ENCODE results near the gene TESK1.
"Not testable (repeated sequence)": the region's sequence is repeated elsewhere in the genome, so short reads cannot be mapped to it uniquely, and the experiment has no call there.

The TESK1 gene

DNA sequence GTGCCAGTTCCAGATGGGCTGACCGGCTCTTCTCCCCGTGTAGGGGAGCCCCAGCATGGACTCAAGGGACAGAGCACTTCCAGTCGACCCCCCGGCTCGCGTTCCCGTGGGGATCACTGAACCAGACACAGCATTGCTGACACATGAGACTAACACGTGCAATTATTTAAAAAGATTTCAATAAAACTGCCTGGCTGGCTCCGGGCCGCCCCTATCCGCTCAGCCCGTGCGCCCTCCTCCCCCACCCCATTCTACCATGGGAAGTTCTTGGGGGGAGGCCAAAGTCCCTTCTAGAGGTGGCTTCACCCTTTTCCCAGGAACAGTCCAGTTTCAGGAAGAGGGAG lies 4.7 kb downstream of the TESK1 start:
- H3K9me3 ChIP-seq (replicated peaks; ENCODE audit: insufficient read depth, low read length) = no peaks in the 10 kb centered on the region
- TF ChIP-seq EZH2 (optimal IDR thresholded peaks at IDR 0.05; ENCODE audit: low read depth, low read length) = no peak
- TF ChIP-seq, protein P1, sequence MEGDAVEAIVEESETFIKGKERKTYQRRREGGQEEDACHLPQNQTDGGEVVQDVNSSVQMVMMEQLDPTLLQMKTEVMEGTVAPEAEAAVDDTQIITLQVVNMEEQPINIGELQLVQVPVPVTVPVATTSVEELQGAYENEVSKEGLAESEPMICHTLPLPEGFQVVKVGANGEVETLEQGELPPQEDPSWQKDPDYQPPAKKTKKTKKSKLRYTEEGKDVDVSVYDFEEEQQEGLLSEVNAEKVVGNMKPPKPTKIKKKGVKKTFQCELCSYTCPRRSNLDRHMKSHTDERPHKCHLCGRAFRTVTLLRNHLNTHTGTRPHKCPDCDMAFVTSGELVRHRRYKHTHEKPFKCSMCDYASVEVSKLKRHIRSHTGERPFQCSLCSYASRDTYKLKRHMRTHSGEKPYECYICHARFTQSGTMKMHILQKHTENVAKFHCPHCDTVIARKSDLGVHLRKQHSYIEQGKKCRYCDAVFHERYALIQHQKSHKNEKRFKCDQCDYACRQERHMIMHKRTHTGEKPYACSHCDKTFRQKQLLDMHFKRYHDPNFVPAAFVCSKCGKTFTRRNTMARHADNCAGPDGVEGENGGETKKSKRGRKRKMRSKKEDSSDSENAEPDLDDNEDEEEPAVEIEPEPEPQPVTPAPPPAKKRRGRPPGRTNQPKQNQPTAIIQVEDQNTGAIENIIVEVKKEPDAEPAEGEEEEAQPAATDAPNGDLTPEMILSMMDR (IDR thresholded peaks at IDR 0.05; ENCODE audit: low read length) = no peak
- H3K4me1 ChIP-seq (ENCODE audit: low read length) = peaks cover 9% of the 10 kb centered on the region
- no peak for DNase-seq
- H3F3A ChIP-seq (ENCODE audit: insufficient read depth, low read length) = peaks cover 2% of the 10 kb centered on the region
- no peak overlapping the region for H2AFZ ChIP-seq (ENCODE audit: low read length)
- no peak overlapping the region for H3K4me3 ChIP-seq (ENCODE audit: low read length)
- H4K20me1 ChIP-seq (ENCODE audit: insufficient read depth, low read length) = no peaks in the 10 kb centered on the region
- H3K9ac ChIP-seq (ENCODE audit: low read length) = no peak overlapping the region
- no peaks in the 10 kb centered on the region for H3K36me3 ChIP-seq (replicated peaks; ENCODE audit: insufficient read depth, low read length)
- H3K27ac ChIP-seq (ENCODE audit: low read length) = no peak overlapping the region
- no peak overlapping the region for H3K4me2 ChIP-seq (ENCODE audit: low read depth, low read length)
- H3K79me2 ChIP-seq (ENCODE audit: low read length) = peaks cover 15% of the 10 kb centered on the region
- no peaks in the 10 kb centered on the region for H3K27me3 ChIP-seq (replicated peaks; ENCODE audit: insufficient read depth, low read length)
- H3K9me2 ChIP-seq (replicated peaks; ENCODE audit: insufficient read depth, low read length) = no peaks in the 10 kb centered on the region

DNA sequence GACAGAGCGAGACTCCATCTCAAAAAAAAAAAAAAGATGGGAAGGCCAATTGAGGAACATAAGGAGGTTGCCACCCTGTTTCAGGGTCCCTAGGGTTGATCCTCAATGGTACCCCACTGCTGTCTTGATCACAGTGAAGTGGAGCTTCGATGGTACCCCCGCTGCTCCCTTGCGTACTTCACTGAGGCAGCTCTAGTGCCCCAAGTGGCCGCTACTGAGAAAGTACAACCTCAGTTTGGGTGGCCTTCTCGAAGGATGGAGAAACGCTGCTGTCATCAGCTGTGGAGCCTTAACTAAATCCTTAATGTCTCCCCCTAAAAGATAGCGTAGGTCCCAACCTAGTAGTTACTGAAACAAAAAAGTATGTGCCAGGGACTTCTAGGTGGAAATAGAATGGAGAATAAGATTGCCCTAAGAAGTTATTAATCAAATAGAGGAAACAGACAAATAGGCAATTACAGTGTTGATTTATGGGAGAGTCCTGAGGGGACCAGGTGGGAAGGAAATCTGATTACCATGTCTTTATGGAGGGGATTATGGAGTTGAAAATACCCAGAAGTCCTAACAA lies 6.3 kb downstream of the TESK1 start:
- Histone ChIP-seq H3K36me3 (replicated peaks; ENCODE audit: insufficient read depth, low read length) (no peaks in the 10 kb centered on the region), H3K4me2 (ENCODE audit: low read depth, low read length) (no peak overlapping the region), H3K27ac (ENCODE audit: low read length) (no peak overlapping the region), H2AFZ (ENCODE audit: low read length) (no peak overlapping the region), H3K9me2 (replicated peaks; ENCODE audit: insufficient read depth, low read length) (no peaks in the 10 kb centered on the region), H3K9ac (ENCODE audit: low read length) (no peak overlapping the region), H3K4me1 (ENCODE audit: low read length) (peaks cover 6% of the 10 kb centered on the region), H3K4me3 (ENCODE audit: low read length) (no peak overlapping the region), H3K79me2 (ENCODE audit: low read length) (peaks cover 7% of the 10 kb centered on the region), H3K9me3 (replicated peaks; ENCODE audit: insufficient read depth, low read length) (no peaks in the 10 kb centered on the region), H3K27me3 (replicated peaks; ENCODE audit: insufficient read depth, low read length) (no peaks in the 10 kb centered on the region), H3F3A (ENCODE audit: insufficient read depth, low read length) (no peaks in the 10 kb centered on the region), H4K20me1 (ENCODE audit: insufficient read depth, low read length) (no peaks in the 10 kb centered on the region)
- DNase-seq = peak; percentile 48
- TF ChIP-seq EZH2phosphoT487 (IDR thresholded peaks at IDR 0.05; ENCODE audit: low read length) (no peak), EZH2 (optimal IDR thresholded peaks at IDR 0.05; ENCODE audit: low read depth, low read length) (no peak)
- TF ChIP-seq, protein P1 (IDR thresholded peaks at IDR 0.05; ENCODE audit: low read length) = peak; percentile 65

DNA sequence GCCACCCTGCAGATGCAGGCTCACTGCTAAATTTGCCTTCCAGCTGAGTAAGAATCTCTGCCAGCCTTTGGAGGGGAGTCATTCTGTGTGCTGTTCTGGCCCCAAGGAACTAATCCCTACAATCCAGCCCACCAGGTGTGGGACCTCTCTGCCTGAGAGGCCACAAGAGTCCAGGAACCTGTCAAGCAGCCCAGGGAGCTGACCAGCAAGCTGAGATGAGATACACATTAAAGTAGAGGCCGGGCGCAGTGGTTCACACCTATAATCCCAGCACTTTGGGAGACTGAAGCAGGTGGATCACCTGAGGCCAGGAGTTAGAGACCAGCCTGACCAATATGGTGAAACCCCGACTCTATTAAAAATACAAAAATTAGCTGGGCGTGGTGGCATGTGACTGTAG lies 7.0 kb downstream of the TESK1 start:
- not testable (repeated sequence) for H3K9me2 ChIP-seq (replicated peaks; ENCODE audit: insufficient read depth, low read length); H3K4me1 ChIP-seq (ENCODE audit: low read length); DNase-seq; H3K4me3 ChIP-seq (ENCODE audit: low read length); H3F3A ChIP-seq (ENCODE audit: insufficient read depth, low read length); H3K36me3 ChIP-seq (replicated peaks; ENCODE audit: insufficient read depth, low read length); H3K4me2 ChIP-seq (ENCODE audit: low read depth, low read length); H3K9me3 ChIP-seq (replicated peaks; ENCODE audit: insufficient read depth, low read length); H3K27me3 ChIP-seq (replicated peaks; ENCODE audit: insufficient read depth, low read length); H3K27ac ChIP-seq (ENCODE audit: low read length); H3K9ac ChIP-seq (ENCODE audit: low read length); H2AFZ ChIP-seq (ENCODE audit: low read length); H4K20me1 ChIP-seq (ENCODE audit: insufficient read depth, low read length); H3K79me2 ChIP-seq (ENCODE audit: low read length)

DNA sequence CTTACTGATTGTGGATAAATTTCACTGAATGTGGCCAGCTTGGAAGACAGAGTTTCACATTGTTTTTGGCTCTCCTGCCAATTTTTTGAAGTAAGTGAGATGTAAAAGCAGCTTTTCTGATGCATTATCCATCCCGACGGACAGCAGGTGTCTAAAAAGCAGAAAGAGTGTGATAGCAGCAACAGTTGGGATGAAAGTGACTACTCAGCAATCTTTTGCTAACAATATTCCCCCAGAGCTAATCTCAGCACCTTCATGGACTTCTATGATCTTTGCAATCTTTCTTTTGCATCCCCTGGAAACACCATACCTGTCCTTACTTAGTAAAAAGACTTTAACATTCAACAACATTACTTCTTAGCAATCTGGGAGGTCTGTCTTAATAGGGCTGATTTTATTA lies 7.8 kb downstream of the TESK1 start:
- Histone ChIP-seq H3K4me2 (ENCODE audit: low read depth, low read length) (no peak overlapping the region), H3K9me3 (replicated peaks; ENCODE audit: insufficient read depth, low read length) (no peaks in the 10 kb centered on the region), H3K36me3 (replicated peaks; ENCODE audit: insufficient read depth, low read length) (no peaks in the 10 kb centered on the region), H3K27me3 (replicated peaks; ENCODE audit: insufficient read depth, low read length) (0 out of 2 replicates have a peak, but pooled peaks cover 5% of the 10 kb centered on the region), H3F3A (ENCODE audit: insufficient read depth, low read length) (no peaks in the 10 kb centered on the region), H3K27ac (ENCODE audit: low read length) (no peak overlapping the region), H3K9me2 (replicated peaks; ENCODE audit: insufficient read depth, low read length) (no peaks in the 10 kb centered on the region), H4K20me1 (ENCODE audit: insufficient read depth, low read length) (no peaks in the 10 kb centered on the region), H3K9ac (ENCODE audit: low read length) (no peak overlapping the region), H3K79me2 (ENCODE audit: low read length) (no peaks in the 10 kb centered on the region), H3K4me3 (ENCODE audit: low read length) (no peak overlapping the region), H3K4me1 (ENCODE audit: low read length) (no peaks in the 10 kb centered on the region), H2AFZ (ENCODE audit: low read length) (no peak overlapping the region)
- no peak for TF ChIP-seq EZH2 (optimal IDR thresholded peaks at IDR 0.05; ENCODE audit: low read depth, low read length)
- TF ChIP-seq, protein P1 (IDR thresholded peaks at IDR 0.05; ENCODE audit: low read length) = no peak
- TF ChIP-seq EZH2phosphoT487 (IDR thresholded peaks at IDR 0.05; ENCODE audit: low read length) = no peak
- no peak for DNase-seq

Measured in MM.1S (cell line).